Epithelial cell of prostate (primary cell): ENCODE data around the gene ATXN7L1.

Experiments
- DNase-seq: peaks from one replicate; pipeline ENCODE4 v3.0.0-alpha.2; 2011; ENCODE audit warnings: low read depth, low spot score
- H3K27ac ChIP-seq: fragments of 450-650 bp; 2 replicates; pipeline ENCODE4 v1.5.1; 2017; ENCODE audit warnings: mild to moderate bottlenecking

The ATXN7L1 gene

DNA sequence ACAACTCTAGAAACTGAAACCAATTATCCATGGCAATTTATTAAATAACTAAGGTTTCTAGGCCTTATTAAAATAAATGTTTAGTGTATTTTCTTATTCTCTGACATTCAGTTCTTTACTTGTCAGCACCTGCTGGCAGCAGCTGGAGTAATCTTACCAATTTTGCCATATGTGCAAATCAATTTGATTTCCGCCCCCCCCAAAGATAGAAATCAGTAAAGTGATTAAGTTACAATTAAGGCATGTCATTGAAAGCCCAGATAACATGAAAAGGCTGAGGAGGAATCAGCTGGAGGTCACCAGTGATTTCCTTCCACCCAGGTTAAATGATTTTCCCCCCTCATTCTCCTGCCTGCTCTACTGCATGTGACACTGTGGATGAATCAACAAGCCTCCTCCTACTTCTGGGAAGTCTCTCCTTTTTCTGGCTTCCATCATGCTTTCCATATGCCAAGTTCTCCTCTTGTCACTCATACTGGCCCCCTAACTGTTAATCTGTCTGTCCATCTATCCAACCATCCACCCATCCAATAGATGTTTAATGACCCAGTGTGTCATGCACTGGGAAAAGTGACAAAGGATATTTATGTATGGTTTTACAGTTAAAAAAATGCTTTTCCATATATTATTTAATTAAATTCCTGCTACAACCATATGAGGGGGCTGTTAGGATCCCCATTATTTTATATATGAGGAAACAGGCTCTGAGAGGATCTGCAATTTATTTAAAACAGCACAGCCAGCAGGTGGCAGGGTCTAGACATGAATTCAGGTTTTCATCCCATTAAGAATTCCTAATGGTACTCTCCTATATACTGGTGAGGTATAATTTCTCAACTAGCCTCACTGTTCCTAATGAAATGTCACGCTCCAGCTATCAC, 116.5 kb downstream of the ATXN7L1 start:
- DNase-seq = no peak
- H3K27ac ChIP-seq = peak overlapping the region; percentile 31

DNA sequence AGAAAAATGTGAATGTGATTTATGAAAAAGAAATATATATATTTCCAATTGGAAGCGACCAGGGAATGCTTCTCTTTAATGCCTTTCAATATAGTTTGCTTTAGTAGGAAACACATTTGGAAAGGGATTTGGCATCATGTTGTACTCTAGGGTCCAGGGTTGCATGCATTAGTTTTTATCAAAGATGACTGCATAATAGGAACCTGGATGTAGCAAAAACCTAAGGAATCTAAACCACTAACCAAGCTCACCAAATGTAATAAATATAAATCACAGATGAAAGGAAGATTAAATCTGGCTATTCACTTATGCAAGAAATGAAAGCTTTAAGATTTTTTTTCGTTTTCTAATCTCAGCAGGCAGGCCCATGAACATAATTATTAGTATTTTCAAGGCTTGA, 120.0 kb downstream of the ATXN7L1 start:
- H3K27ac ChIP-seq = no peak overlapping the region
- no peak for DNase-seq

DNA sequence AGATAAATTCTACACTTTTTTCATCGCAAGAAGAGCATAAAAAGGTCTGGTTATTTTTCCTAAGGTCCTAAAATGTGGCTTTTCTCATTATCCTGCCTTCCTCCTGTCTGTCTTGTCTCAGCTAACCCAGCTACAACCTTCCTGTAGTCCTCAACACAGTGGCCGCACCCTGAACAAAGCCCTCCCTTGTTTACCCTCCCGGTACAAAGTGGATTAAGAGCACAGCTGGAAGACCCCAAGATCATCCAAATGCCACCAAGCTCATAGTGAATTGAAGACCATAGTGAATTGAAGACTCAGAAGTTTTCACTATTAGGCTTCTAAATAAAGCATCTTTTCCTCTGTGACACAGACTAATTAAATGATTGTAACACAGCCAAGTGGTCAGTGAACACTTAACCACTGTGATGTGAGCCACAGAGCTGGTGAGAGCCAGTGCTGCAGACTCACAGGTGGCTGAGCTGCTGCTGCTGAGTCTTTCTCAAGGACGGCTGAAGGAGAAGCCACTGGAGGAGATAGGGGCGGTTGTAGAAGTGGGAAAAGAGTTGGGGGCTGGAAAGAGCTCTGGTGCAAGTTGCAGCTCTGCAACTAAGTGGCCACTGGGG, 123.6 kb downstream of the ATXN7L1 start:
- no peak for DNase-seq
- no peak overlapping the region for H3K27ac ChIP-seq

GRCh38 chr7:105751054-105751453, 125.3 kb downstream of the ATXN7L1 start:
- DNase-seq = no peak
- no peak overlapping the region for H3K27ac ChIP-seq

DNA sequence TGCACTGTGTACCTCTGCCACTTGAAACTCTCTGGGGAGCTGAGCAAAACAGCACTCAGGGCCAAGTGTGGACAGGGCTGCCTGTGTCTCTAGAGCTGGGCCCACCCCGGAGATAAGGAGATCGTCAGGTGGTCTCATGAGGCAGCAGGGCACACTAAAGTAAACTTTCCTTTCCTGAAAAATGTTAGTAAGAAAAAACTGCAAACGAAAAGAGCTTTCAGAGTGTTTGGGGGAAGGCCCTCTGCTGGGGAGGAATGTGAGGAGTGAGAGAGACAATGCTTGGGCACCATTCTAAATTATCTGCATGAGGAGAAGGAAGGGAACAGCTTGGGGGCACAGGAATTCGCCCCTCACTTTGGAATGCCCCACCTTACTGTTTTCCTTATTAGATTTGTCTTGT, 127.7 kb downstream of the ATXN7L1 start:
- no peak overlapping the region for H3K27ac ChIP-seq
- DNase-seq = no peak

- no peak for DNase-seq
- no peak overlapping the region for H3K27ac ChIP-seq
These were observed 130.6 kb downstream of the ATXN7L1 start for GRCh38 chr7:105745681-105746330.

DNA sequence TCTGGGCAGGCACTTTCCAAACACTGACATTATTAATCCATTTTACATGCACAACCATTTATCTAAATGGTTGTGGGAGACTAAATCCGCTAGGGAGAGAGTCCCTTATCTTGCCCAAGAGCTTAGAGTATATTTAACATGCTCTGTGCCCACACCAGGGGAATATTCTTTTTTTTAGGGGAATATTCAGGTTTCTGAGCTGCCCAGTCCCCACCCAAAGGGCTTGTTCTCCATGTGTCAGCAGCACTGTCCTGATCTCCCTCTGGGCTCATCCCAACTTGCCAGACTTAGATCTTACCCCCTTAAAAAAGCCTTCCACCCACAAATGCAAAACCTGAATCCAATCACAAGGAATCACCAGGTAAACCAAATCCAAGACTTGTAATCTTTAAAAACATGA, 132.1 kb downstream of the ATXN7L1 start:
- no peak overlapping the region for H3K27ac ChIP-seq
- DNase-seq = no peak

DNA sequence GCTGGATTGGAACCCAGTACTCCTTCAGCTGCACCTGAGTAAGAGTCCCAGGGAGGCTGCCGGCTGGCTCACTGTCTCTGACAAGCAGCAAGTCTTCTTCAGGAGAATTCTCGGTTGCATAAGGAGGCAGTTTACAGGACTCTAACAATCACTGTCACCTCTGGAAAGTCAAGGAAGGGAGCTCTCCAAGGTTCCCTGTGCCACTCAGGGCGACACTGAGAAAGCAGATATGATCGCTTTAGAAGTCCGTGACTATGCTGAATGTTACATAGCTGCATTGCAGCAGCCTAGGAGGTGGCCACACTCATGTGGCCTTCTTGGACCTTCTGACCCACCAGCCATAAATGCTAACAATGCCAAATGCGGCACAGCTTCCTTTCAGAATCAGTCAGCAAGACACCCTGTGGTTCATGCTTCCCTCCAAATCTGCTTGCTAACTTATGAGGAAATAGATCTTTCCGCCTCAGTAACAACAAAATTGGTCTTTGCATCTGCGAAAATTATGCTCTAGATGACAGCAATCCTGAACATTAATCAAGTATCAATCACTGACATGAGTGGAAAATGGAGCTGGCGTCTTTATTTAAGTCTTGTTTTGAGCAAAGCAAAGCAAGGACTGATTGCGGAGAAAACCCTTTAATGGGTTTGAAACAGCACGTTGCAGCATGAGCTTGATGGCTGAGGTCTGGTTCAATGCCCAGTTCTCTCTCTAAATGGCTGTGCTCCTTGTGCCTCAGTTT, 132.9 kb downstream of the ATXN7L1 start:
- no peak overlapping the region for H3K27ac ChIP-seq
- no peak for DNase-seq

- no peak for DNase-seq
- no peak overlapping the region for H3K27ac ChIP-seq
These were observed 133.6 kb downstream of the ATXN7L1 start for GRCh38 chr7:105742787-105743186.

DNA sequence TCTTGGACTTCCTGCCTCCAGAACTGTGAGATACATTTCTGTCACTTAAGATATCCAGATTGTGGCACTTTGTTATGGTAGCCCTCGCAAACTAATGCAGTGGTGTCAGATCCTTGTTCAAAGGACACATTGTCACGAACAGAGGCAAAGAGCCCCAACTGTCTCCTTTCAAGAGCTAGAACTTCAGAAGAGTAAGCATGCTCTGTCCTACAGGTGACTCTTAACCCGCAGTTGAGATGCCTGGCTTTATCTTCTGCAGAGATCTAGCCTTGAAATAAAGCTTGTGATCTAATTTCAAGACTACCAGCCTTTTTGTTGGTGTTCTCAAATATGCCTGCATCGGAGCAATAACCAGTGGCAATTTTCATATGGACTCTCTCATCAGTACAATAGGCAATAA, 134.4 kb downstream of the ATXN7L1 start:
- no peak for DNase-seq
- no peak overlapping the region for H3K27ac ChIP-seq

- no peak overlapping the region for H3K27ac ChIP-seq
- no peak for DNase-seq
These were observed 138.3 kb downstream of the ATXN7L1 start for GRCh38 chr7:105738133-105738532.

- H3K27ac ChIP-seq = no peak overlapping the region
- no peak for DNase-seq
These were observed 142.2 kb downstream of the ATXN7L1 start for GRCh38 chr7:105734233-105734632.

DNA sequence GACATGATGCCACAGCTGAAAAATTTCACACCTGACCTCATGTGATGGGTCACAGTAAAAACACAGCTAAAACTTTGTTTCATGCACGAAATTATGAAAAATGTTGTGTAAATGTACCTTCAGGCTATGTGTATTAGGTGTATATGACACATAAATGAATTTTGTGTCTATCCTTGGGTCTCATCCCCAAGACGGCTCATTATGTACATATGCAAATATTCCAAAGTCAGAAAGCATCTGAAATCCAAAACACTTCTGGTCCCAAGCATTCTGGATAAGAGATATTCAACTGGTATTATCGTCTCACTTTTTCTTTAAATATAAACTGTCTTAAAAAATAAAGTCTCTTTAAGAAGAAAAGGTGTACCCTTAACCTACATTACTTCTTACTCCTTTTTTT, 145.4 kb downstream of the ATXN7L1 start:
- H3K27ac ChIP-seq = no peak overlapping the region
- DNase-seq = no peak

- no peak for DNase-seq
- no peak overlapping the region for H3K27ac ChIP-seq
These were observed 148.4 kb downstream of the ATXN7L1 start for GRCh38 chr7:105728028-105728427.

DNA sequence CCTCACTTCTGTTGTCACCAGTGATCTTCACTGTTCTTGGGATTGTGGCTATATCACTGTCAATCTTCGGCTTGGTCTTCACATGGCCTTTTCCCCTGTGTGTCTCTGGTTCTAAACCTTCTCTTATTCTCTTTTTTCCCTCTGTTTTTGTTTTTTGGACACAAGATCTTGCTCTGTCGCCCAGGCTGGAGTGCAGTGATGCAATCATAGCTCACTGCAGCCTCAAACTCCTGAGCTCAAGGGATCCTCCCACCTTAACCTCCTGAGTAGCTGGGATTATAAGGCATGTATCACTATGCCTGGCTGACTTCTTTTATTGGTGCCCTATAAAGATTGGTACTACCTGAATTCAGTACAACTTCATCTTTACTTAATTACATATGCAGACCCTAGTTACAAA, 151.7 kb downstream of the ATXN7L1 start:
- no peak overlapping the region for H3K27ac ChIP-seq
- no peak for DNase-seq

DNA sequence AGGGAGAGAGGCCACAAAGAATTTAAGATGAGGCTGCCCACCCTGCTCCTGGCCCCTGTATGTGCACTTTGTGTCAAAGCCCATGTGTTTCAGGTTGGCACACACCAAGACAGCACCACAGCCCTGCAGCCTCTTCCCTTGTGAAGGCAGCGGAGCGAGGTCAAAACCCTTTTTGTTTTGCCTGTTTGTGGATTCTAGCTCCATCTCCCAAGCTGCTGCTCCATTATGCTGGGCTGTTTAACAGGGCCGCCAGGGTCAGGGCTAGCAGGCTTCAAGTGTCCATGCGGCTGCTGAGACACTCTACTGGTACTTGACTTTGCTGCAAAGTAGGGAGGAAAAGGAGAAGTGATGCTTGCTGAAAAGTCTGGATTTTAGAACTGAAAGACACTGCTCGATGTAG, 152.8 kb downstream of the ATXN7L1 start:
- DNase-seq = no peak
- no peak overlapping the region for H3K27ac ChIP-seq

DNA sequence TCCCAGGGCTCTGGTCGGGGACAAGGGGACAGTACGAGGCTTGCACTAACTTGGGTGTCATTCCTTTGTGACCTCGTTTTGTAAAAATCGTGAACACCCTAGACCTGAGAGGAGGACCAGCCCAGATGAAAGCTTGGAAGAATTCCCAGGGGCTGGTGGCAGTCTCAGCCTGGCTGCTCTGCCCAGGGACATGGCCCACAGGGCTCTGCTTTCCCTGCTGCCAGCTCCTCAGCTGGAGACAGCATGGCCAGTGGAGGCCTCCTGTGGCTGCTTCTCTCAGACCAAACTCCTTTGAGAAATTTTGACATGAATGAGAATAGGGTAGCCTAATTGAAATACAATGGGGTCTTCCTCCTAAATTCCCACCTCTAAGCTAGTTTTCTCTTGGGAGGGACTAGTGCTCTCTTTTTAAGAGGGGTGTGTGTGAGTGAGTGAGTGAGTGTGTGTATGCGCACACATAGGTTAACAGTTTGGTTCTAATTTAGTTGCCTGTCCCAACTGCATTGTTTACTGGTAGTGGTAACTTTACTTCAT, 154.8 kb downstream of the ATXN7L1 start:
- no peak for DNase-seq
- no peak overlapping the region for H3K27ac ChIP-seq

DNA sequence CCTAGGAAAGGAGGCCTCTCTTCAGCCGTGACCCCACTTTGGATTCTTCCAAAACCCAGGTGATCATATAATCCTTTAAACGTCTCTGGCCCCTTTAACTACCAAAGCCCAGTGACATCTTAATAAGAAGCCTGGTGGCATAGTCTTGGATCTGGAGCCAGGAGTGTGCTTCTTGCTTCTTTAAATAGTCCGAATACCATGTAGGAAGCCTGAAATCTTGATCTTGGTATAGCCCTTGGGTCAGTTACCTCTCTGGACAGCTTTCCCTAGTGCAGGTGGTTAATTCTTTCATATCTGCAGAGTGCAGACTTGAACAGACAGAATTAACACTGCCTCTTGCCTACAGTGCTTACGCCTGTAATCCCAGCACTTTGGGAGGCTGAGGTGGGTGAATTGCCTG, 156.5 kb downstream of the ATXN7L1 start:
- no peak overlapping the region for H3K27ac ChIP-seq
- no peak for DNase-seq

DNA sequence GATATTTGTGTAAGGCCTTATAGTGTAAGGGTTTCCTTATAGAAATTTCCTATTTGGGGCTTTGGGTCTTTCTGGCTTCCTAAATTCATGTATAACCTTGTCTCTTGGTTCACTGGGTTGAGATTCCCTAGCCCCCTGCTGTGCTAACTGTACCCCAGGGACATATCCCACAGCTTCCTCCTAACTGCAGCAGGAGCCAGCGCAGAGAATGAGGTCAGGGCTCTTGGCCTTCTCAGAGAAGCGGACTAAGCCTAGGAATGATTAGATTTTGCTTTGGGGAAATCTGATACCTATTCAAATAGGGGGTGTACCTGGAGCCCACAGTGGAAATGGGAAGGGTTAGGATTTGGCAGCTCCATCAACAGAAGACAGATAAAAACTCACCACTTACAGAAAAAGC, 157.0 kb downstream of the ATXN7L1 start:
- DNase-seq = no peak
- no peak overlapping the region for H3K27ac ChIP-seq

- DNase-seq = no peak
These were observed 157.9 kb downstream of the ATXN7L1 start for GRCh38 chr7:105718511-105718925.

More at GRCh38 chr7:105718511-105718925, 157.9 kb downstream of the ATXN7L1 start:
- peak overlapping the region; percentile 28 for H3K27ac ChIP-seq
